Measurements from ENCODE around the gene ARL5C.
"Not testable (repeated sequence)": the region's sequence is repeated elsewhere in the genome, so short reads cannot be mapped to it uniquely, and the experiment has no call there.

The ARL5C gene

DNA sequence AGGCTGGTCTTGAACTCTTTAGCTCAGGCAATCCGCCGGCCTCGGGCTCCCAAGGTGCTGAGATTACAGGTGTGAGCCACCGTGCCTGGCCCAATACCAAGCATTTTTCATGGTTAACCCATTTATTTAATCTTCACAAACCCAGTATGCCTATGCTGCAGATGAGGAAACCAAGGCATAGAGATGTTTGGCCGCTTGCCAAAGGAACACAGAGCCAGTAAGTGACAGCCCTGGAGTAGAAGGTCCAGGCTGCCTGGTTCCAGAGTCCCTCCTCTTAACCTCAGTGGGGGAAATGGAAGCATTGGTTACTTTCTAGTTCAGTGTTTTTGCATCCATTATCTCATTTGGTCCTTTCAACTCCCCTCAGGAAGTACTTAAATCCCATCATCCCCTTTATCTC is 15.3 kb upstream of the ARL5C start:
- no peak overlapping the region for H3K4me3 Mint-ChIP-seq
- peaks cover 91% of the 10 kb centered on the region for H3K36me3 Mint-ChIP-seq
- DNase-seq (ENCODE audit: low spot score in 2 of 2): no peak
- H3K27ac Mint-ChIP-seq: no peak overlapping the region
- peaks cover 5% of the 10 kb centered on the region for H3K4me1 Mint-ChIP-seq
- no peak for ATAC-seq
- H3K9me3 Mint-ChIP-seq: no peaks in the 10 kb centered on the region

DNA sequence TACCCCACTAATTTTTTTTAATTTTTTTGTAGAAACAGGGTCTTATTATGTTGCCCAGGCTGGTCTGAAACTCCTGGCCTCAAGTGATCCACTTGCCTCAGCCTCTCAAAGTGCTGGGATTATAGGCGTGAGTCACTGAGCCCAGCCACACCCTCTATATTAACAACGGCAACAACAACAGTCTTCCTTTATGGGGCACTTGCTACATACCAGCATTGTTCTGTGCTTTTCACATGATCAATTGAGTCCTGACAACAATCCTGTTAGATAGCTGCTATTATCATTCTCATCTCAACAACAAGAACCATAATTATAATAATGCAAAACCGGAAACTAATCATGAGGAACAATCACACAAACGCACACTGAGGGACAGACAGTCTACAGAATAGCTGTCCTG is 12.6 kb upstream of the ARL5C start:
- Mint-ChIP-seq H3K4me1 (peaks cover 26% of the 10 kb centered on the region), H3K36me3 (peaks cover 81% of the 10 kb centered on the region), H3K27ac (no peak overlapping the region), H3K9me3 (no peaks in the 10 kb centered on the region), H3K4me3 (no peak overlapping the region)
- ATAC-seq (no peak), DNase-seq (ENCODE audit: low spot score in 2 of 2) (no peak)

DNA sequence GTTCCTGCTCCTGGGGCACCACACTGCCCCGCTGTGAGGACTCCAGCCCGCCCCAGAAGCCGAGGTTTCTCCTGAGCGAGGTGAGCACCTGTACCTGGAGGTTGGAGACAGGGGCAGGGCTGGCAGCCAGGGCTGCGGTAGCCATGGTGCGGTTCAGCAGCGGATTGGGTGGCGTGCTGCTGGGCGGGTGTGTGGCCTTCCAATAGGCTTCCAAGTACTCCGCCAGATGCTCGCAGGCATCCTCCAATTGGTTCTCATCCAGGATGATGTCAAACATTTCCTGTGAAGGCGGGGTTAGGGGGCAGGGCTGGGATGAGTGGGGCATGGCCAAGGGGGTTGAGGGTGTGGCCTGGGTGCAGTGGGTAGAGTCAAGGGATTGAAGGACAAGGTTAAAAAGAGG is 11.3 kb upstream of the ARL5C start:
- H3K27ac Mint-ChIP-seq: peak overlapping the region; percentile 55
- peaks cover 77% of the 10 kb centered on the region for H3K36me3 Mint-ChIP-seq
- H3K4me3 Mint-ChIP-seq: no peak overlapping the region
- H3K4me1 Mint-ChIP-seq: peaks cover 31% of the 10 kb centered on the region
- ATAC-seq: no peak
- DNase-seq (ENCODE audit: low spot score in 2 of 2): no peak
- no peaks in the 10 kb centered on the region for H3K9me3 Mint-ChIP-seq

- H3K27ac Mint-ChIP-seq: no peak overlapping the region
- ATAC-seq (no peak), DNase-seq (ENCODE audit: low spot score in 2 of 2) (no peak)
- no peaks in the 10 kb centered on the region for H3K9me3 Mint-ChIP-seq
- peaks cover 66% of the 10 kb centered on the region for H3K36me3 Mint-ChIP-seq
- no peak overlapping the region for H3K4me3 Mint-ChIP-seq
- peaks cover 34% of the 10 kb centered on the region for H3K4me1 Mint-ChIP-seq
Measured at GRCh38 chr17:39175695-39176093, 9.7 kb upstream of the ARL5C start.

DNA sequence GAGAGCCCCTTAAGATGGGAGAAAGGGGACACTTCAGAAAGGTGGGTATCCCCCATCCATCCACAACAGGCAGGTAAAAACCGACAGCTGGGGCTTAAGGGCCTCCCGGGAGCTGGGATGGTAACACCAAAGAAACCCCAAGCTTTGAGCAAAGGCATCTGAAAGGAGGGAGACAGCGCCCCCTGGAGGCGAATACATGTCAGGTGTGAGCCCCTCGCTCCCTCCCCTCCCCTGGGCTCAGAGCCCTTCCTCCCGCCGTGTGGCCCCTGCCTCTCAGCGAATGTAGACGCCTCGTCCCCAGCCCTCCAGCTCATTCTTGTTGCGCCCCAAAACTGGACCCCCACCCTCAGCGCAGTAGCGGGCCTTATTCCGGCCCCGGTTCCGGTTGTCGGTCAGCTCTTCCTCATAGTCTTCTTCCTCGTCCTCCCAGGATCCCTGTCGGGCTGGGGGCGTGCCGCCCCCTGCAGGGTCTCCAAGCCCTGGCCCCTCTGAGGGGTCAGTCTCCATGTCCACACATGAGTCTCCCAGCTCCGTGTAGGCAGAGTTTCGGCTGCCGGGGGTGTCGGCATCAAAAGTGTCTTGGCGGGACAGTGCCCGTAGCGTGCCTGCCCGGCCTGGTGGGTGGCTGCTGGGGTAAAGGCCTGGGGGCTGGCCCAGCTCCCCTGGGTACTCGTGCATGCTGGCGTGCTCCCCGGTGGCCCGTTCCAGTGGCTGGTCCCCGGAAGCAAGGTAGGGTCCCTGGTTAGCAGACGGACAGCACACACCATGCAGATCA is 9.1 kb upstream of the ARL5C start:
- no peak overlapping the region for H3K4me3 Mint-ChIP-seq
- no peak overlapping the region for H3K27ac Mint-ChIP-seq
- peak; percentile 79 for ATAC-seq
- H3K4me1 Mint-ChIP-seq: peaks cover 34% of the 10 kb centered on the region
- peaks cover 60% of the 10 kb centered on the region for H3K36me3 Mint-ChIP-seq
- peak; percentile 59 to 83 for DNase-seq (ENCODE audit: low spot score in 2 of 2)
- no peaks in the 10 kb centered on the region for H3K9me3 Mint-ChIP-seq

- H3K27ac Mint-ChIP-seq: no peak overlapping the region
- peaks cover 46% of the 10 kb centered on the region for H3K36me3 Mint-ChIP-seq
- H3K4me1 Mint-ChIP-seq: peaks cover 34% of the 10 kb centered on the region
- no peak for ATAC-seq
- DNase-seq (ENCODE audit: low spot score in 2 of 2): no peak
- no peaks in the 10 kb centered on the region for H3K9me3 Mint-ChIP-seq
- no peak overlapping the region for H3K4me3 Mint-ChIP-seq
Measured at GRCh38 chr17:39173526-39174274, 7.7 kb upstream of the ARL5C start.

DNA sequence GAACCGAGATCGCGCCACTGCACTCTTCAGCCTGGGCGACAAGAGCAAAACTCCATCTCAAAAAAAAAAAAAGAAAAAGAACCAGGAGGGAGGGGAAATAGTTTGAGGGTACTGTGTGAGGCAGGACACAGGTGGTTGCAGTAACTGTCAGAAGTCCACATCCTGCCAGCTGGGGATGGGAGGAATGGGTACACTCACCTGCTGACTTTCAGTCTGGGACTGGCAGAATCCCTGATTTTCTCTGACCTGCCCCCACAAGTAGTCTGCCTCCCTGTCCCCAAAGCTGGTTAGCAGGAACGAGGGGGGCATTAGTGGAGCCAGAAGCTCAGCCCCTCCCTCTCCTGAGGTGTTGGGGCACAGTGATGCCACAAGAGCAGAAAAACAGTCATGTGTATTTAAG is 7.1 kb upstream of the ARL5C start:
- Mint-ChIP-seq H3K4me1 (peaks cover 34% of the 10 kb centered on the region), H3K4me3 (no peak overlapping the region), H3K36me3 (peaks cover 40% of the 10 kb centered on the region), H3K9me3 (no peaks in the 10 kb centered on the region), H3K27ac (peak overlapping the region; percentile 70)
- ATAC-seq (no peak), DNase-seq (ENCODE audit: low spot score in 2 of 2) (no peak)

DNA sequence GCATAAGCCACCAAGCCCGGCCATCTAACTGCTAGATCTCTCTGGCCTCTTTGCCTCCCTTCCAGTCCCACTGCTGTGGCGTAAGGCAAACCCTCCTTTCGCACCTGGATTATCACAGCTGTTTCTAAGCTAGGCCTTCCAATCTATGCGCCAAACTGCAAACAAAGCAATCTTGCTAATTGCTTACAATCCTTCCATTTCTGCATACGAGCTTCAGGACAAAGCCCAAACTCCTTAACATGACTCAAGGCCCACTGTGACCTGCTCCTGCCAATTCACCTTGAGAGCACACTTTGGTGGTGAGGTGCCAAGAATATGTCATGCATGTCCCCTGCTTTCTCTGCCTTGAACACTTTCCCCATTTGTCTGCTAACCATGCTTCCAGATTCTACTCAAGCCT is 6.0 kb upstream of the ARL5C start:
- ATAC-seq: no peak
- H3K36me3 Mint-ChIP-seq: peaks cover 28% of the 10 kb centered on the region
- peak overlapping the region; percentile 70 for H3K27ac Mint-ChIP-seq

GRCh38 chr17:39170558-39170957 is 4.6 kb upstream of the ARL5C start:
- ATAC-seq (no peak), DNase-seq (ENCODE audit: low spot score in 2 of 2) (no peak)
- Mint-ChIP-seq H3K9me3 (no peaks in the 10 kb centered on the region), H3K4me1 (peaks cover 43% of the 10 kb centered on the region), H3K4me3 (no peak overlapping the region), H3K36me3 (peaks cover 22% of the 10 kb centered on the region), H3K27ac (no peak overlapping the region)

More for the DNA sequence above, 6.0 kb upstream of the ARL5C start:
- no peak for DNase-seq (ENCODE audit: low spot score in 2 of 2)
- Mint-ChIP-seq H3K4me1 (peaks cover 44% of the 10 kb centered on the region), H3K9me3 (no peaks in the 10 kb centered on the region), H3K4me3 (no peak overlapping the region)

GRCh38 chr17:39170109-39170508 is 4.1 kb upstream of the ARL5C start:
- Mint-ChIP-seq H3K36me3 (peaks cover 19% of the 10 kb centered on the region), H3K27ac (no peak overlapping the region), H3K4me3 (no peak overlapping the region), H3K9me3 (no peaks in the 10 kb centered on the region), H3K4me1 (peaks cover 41% of the 10 kb centered on the region)
- DNase-seq (ENCODE audit: low spot score in 2 of 2) (no peak), ATAC-seq (no peak)

GRCh38 chr17:39169518-39169917 is 3.6 kb upstream of the ARL5C start:
- no peak overlapping the region for H3K27ac Mint-ChIP-seq
- H3K4me3 Mint-ChIP-seq: no peak overlapping the region
- no peaks in the 10 kb centered on the region for H3K9me3 Mint-ChIP-seq
- peaks cover 41% of the 10 kb centered on the region for H3K4me1 Mint-ChIP-seq
- ATAC-seq: no peak
- H3K36me3 Mint-ChIP-seq: peaks cover 13% of the 10 kb centered on the region
- no peak for DNase-seq (ENCODE audit: low spot score in 2 of 2)

- Mint-ChIP-seq H3K9me3 (no peaks in the 10 kb centered on the region), H3K4me1 (peaks cover 39% of the 10 kb centered on the region), H3K4me3 (no peak overlapping the region), H3K36me3 (peaks cover 13% of the 10 kb centered on the region), H3K27ac (no peak overlapping the region)
- ATAC-seq (no peak), DNase-seq (ENCODE audit: low spot score in 2 of 2) (no peak)
Measured at GRCh38 chr17:39169101-39169500, 3.1 kb upstream of the ARL5C start.

GRCh38 chr17:39168503-39168902 is 2.5 kb upstream of the ARL5C start:
- H3K9me3 Mint-ChIP-seq; H3K4me3 Mint-ChIP-seq; H3K36me3 Mint-ChIP-seq; H3K27ac Mint-ChIP-seq; DNase-seq (ENCODE audit: low spot score in 2 of 2); ATAC-seq: not testable (repeated sequence)
- H3K4me1 Mint-ChIP-seq: peaks cover 33% of the 10 kb centered on the region

DNA sequence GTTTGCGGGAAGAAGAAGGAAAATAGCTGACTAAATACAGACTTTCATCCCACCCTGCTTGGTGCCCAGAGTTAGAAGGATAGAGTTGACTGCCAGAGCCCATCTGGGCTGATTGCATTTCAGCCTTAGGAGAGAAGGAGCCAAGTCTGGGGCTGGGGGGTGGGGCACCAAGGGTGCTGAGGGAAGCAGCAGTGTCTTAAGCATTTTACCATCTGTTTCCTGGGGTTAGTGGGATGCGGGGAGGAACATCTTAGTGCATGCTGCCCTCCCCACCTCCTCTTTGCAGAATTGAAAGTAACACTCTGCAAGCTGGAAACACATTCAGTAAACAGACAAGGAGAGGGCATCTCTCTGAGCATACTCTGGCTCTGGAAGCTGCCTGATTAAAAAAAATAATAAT is 1.5 kb upstream of the ARL5C start:
- H3K4me3 Mint-ChIP-seq: peak overlapping the region; percentile 5
- H3K4me1 Mint-ChIP-seq: peaks cover 31% of the 10 kb centered on the region
- no peaks in the 10 kb centered on the region for H3K9me3 Mint-ChIP-seq
- no peak overlapping the region for H3K27ac Mint-ChIP-seq
- ATAC-seq (no peak), DNase-seq (ENCODE audit: low spot score in 2 of 2) (no peak)
- H3K36me3 Mint-ChIP-seq: no peaks in the 10 kb centered on the region

GRCh38 chr17:39166437-39167335 is 725 bp upstream of the ARL5C start:
- H3K36me3 Mint-ChIP-seq: no peaks in the 10 kb centered on the region
- H3K27ac Mint-ChIP-seq: no peak overlapping the region
- ATAC-seq: no peak
- H3K9me3 Mint-ChIP-seq: no peaks in the 10 kb centered on the region
- H3K4me3 Mint-ChIP-seq: peak overlapping the region; percentile 78
- H3K4me1 Mint-ChIP-seq: peaks cover 25% of the 10 kb centered on the region
- no peak for DNase-seq (ENCODE audit: low spot score in 2 of 2)

All from stimulated activated effector memory CD8-positive, alpha-beta T cell treated with anti-CD3 and anti-CD28 coated beads, Interleukin-12 subunit alpha, Interleukin-12 subunit beta, amount 100 ng/mL, for 72 hours (primary cell).